Measurements from ENCODE around the gene AKT1.

AKT1 gene

DNA sequence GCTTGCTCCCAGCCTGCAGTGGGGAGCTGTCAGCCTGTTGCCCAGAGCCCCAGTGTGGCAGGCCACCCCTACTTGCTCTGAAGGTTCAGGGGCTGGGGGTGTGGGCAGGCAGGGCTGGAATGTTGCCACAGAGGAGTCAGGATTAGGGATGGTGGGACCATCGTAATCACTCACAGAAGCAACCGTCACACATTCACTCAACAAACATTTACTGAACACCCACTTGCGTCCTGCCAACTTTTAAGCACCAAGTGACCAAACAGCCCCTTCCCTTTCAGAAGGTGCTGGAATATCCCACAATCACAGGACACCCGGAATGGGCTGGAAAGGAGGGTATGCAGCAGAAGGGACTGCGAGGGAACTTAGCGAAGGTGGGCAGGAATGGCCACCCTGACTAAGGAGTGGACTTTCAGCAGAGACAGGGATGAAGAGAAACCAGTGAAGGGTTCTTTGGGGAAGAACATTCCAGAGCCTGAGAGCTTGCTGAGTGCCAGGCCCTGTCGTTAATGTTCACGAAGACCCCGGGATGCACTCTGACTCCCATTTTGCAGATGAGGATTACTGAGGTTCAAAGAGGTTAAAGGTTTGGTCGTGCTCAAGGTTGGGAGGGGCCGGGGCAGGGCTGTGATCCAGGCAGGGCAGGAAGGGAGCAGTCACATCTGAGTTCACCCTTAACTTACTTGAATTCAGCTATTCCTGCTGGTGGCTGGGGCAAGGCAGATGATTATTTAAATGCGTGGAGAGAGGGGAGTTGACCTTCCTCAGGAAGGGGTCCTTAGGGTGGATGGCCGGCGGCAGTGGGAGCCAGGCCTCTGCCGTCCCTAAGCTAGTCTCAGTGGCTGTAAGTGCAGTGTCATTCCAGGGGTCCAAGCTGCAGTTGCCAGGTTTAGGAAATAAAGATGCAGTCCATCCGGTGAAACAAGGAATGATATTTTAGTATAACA lies 3.0 kb upstream of the AKT1 start:
- no peak for DNase-seq

DNA sequence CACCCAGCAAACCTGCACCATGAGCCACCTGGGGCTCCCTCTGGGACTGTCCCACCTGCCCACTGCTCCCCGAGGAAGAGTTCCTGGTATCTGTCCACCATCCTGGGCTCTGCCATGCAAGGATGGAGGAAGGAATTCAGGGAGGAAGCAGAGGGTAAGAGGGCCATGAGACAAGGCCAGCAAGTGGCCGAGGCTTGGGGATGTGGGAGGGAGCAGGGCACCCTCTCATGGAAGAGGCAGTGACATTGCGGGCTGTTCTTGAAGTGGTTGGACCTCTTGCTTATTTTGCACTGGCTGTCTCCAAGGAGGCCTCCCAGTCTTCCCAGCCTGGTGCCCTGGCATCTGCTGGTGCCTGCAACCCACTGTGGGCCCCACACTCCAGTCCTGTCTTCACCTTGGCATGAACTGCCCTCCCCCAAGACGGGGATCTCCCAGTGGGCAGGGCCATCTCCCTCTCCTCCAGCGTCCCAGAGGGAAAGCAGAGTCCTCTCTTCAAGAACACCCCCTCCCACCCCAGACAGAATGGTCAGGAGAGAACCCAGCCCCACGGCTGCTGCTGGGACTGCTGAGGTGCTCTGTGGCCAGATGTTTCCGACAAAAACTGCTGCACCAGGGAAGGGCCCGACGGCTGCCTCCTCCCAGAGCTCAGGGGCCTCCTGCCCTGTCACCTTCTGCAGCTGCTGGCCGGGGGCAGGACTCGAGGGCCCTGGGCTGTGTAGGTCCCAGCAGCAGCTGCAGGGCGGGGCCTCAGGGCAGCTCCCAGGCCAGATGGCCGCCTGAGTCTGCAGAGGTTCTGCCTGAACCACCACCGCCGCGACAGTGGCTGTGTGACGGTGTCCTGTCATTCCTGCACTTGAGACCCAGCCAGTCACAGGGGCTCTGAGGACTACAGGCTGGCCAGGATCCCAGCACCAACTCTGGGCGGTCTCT lies 1.8 kb upstream of the AKT1 start:
- no peak for DNase-seq

DNA sequence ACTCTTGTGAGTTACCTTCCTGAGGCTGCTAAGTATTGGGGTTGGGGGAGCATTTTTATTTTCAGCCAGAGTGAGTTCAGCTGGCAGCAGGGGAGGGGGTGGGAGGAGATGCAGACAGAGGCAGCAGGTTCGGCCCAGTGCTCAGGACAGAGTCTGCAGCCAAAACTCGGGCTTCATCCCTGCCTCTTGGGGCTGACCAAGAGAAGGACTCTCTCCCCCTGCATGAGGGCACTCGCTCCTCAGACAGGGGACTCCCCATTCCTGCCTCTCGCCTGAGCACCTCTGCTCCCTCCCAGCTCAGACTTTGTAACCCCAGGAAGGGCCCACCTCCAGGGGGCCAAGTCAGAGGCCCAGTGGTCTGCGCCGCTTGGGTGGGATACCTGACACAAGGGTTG lies 1.1 kb upstream of the AKT1 start:
- no peak for DNase-seq

DNA sequence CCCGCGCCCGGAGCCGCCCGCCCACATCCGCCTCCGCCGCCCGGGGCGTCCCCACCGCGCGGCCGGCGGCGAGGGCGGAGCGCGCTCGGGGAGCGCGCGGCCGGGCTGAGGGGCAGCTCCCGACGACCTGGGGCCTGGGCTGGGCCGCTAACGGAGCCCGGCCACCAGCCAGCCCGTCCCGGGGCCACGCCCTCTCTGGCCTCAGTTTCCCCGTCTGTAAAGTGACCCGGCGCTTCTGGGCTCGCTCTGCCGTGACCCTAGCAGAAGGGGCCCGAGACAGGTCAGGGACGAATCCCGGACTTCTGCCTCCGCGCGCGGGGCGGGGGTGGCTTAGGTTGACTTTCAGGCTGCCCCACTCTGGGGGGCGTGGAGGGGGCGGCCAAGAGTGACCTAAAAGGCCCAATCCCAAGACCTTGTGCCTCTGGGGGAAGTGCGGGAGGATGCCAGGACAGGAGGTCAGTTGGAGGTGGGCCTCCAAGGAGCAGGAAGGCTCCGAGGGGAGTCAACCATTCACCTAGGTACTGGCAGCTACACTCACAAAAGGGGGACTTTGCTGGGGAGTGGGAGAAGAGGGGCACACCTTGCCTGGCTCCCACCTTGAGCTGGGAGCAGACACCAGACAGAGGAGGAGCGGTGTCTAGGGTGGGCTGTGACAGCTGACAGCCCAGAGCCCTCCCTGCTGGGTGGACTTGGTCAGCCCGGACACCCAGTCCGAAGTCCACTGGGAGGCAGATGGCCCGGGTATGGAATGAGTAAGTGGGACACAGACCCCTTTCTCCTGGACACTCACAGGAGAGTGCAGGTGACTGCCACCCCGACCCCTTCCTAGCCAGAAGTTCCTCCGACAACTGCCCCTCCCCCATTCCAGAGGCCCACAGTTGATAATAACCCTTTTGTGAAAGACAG lies 486 bp upstream of the AKT1 start:
- DNase-seq, result no peak

DNA sequence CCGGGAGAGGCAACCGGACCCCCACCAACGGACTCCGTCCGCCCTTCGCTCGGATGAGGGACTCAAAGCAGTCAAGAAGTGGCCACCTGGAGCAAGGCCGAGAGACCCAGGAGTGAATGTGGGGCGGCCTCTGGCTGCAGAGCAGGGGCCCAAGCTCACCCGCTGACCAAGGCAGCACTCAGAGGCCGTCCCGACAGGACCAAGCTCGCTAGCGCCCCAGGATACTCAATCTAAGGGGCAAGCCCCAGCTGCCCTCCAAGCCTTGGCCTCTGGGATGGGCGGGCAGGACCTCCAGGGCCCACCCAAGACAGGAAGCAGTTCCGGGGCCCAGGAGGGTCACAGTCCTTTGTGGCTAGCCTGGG lies 936 bp downstream of the AKT1 start:
- DNase-seq, result no peak

DNA sequence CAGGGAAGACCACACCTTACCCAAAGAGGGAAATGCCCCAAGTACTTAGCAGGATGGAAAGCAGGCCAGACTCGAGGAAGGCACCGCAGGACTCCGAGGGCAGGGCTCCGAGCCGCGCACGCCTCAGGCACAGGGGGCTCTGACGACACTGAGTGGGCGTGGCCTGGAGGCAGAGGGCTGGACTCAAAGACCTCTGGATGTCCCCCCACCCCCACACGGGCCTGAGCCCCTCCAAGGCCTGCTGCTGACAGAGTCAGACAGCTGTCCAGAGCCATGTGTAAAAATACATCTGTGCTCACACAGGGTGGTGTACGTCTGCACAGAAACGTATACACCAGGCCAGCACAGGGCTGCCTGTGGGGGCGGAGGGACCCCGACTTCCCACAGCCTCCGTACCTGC lies 1.4 kb downstream of the AKT1 start:
- peak; percentile 27 for DNase-seq

DNA sequence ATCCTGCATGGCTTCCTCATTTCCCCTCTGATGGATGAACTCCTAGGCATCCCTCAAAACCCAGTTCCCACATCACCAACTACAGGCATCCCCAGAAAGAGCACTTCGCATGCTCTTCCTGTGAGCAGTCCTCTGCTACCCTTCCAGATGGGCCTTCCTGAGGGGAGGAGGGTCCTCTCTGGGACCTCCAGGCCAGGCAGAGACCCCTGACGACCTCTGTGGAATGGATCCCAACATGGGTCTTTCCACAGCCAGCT lies 1.9 kb downstream of the AKT1 start:
- no peak for DNase-seq

DNA sequence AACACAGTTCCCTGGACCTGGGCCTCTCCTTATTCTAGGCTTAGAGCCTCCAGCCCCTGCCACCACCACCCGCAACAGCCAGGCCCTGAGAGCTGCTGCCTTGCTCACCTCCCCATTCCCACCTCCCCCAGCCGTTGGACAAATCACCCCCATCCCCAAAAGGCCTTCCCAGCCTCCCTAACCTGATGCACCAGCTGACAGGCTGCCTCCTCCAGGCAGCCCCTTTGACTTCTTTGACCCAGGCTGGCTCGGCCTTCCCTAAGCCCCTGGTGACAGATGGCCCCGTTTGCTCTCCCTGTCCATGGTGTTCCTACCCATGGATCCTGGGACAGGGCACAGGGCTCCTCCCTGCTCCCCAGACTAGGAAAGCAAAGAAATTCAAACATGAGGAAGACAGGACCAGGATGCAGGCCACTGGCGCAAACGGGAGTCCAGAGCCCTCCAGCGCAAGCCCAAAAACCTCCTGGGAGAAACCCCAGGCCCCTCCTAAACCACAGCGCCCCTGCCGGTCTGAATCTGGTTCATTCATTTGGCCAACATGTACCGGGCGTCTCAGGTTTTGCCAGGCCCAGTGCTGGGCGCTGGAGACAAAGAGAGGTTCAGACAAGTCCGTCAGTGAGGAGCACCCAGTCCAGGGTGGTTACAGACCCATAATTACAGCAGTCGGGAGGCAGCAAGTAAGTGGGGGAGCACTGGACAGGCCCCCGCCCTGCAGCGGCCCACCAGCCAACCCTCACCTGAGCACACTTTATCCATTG lies 2.4 kb downstream of the AKT1 start:
- DNase-seq, result no peak

DNA sequence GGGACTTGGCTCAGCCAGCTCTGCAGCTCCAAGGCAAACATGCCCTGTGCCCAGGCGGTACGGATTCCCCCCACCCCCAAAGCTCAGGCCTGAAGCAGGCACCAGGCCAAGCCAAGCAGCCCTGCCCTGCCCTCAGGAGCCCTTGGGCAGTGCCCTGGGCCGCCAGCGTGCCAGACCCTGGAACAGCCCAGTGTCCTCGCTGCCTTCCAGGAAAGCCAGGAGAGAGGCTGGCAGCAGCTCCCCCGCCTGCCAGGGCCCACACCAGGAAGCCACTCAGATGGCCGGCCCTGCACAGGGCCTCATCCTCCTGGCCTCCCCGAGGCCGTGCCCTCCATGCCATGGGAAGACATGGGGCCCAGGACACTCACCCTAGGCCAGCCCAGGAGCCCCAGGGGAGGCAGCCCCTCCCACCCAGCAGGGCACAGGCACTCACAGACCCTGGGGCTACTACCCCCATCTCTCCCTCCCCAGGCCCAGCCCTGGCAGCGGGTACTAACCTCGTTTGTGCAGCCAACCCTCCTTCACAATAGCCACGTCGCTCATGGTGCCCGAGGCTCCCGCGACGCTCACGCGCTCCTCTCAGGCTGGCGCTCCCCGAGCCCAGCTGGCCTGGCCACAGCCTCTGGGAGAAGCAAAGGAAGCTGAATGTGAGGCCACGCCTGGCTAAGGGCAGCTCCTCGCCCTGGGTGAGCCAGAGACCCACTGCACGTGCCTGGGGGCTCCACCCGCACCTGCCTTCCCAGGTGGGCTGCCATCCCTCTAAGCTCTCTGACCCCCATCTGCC lies 3.3 kb downstream of the AKT1 start:
- DNase-seq, result no peak

DNA sequence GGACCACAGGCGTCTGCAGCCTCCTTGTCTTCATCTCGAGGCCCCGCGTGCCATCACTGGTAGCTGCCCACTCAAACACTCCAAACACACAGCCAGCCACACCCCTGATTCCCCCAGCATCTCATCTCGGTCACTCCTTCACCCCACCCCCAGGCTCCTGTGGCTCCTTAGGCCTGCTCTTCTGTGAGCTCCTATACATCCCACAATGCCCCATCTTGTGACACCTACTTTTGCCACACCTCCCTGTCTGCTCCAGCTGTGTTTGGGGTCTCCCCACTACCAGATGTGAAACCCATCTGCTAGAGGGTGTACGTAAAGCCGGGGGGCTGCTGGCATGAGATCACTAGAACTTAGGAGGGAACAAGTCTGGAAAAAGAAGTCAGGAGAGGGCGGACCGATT lies 4.1 kb downstream of the AKT1 start:
- no peak for DNase-seq

DNA sequence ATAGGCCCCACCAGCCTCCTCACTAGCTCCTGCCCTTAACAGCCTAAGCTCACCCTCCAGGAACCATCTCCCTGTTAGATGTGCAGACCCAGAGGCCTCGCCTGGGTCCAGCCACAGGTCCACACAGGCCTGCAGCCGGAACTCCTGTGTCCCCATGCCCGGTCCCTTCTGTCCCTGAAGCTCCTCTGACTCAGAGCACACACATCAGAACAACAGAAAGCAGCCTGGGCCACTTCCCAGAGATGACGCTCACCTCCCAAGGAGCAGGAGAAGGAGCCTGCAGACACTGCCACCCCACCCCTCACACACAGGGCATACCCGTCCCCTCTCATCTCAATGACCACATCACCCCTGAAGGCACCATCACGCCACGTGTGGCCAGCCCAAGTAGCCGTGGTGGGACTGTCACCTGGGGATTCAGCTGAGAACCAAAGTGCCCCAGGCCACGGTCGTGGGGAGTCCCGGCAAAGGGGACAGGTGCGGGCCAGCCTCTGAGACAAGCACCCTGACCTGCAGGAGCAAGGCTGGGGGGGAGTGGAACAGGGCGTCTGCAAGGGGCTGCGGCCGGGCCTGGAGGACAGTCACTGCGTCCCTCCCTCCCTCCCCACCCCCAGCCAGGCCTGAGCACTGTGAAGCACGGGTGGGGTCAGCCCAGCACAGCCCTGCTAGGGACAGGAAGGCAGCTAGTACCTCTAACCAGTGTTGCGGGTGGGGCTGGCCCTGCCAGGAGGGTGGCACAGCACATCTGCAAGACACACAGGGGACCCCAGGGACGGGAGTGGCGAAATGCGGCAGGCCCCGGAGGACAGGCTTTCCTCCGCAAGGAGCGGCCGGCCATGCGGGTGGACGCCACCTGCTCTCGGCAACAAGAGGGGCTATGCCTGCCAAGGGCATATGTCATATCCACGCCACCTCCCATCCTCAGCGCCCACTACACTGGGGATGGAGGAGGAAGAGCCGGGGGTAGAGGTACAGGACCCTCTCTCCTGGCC lies 5.5 kb downstream of the AKT1 start:
- no peak for DNase-seq

DNA sequence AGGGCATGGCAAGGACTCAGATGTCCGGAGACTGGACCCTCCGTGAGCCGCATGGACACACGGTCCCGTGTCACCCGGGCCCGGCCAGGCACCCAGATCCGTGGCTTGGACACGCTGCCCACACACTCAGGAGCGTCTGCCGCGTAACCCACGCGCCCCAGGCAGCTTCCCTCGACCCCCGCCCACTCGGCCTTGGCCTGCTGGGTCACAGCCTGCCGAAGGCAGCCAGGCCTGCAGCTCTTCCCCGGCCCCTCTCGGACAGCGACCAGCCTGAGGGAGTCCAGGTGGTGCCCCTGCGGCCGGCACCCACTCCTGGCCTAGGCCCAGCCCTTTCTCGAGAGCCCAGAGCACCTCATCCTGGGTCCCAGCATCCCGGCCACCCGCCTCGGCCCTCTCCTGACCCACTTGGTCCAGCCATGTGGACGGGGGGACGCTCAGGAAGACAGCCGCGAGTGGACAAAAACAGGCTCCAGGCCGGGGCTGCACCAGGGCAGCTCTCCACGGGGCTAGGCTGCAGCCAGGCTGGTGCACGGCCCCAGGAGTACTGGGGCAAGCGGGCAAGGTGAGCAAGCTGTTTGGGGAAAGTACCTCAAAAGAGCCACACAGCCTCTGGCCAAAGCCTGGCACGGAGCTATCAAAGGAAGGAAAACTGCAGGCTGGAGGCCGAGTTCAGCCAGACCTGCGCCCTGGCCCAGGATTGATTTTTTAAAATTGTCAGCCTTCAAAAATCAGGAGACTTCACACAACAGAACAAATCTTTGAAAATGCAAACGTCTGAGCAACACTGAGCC lies 6.5 kb downstream of the AKT1 start:
- DNase-seq, result no peak

DNA sequence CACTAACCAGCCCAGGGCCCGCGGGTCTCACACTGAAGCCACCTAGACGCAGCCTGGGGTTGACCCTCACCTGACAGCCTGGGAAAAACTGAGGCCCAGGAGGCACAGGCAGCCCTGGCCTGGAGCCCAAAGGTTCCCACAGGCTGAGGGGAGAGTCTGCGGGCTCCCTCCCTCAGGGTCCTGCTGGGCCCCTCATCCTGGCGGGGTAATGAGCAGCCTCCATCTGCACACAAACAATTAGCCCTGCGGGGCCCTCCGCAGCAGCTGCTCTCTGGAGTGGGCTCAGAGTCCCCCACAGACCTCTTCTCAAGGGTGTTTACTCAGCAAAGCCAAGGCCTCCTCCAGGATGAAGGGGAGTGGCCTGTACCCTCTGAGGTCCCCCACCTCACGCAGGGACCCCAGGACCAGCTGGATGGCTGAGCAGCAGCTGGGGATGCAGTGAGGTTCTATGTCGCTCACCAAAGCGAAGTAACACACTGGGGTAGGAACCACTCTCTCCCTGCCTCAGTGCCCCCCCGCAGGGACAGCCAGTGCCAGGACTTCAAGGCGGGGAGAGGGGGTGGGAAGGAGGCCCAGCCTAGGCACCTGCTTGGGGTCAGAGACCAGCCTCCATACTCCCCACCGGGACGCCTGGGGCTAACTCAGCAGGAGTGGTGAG lies 7.3 kb downstream of the AKT1 start:
- DNase-seq, result no peak

DNA sequence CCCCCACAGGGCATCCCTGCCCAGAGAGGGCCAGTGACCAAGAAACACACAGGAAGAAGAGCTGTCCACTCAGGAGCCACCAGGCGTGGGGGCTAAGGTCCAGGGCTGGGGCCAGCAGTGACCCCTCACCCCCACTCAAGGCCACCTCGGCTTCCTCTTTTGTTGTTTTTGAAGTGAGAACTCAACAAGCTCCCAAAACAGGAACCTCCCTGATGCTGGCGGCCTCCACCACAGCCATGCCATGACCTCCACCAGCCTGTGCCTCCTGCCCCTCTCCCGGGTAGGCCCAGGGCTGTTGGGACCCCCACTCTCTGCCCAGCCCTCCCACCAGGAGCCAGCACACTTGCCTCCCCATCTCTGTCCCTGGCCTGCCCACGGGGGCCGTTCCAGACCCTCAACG lies 7.8 kb downstream of the AKT1 start:
- DNase-seq, result peak; percentile 63

DNA sequence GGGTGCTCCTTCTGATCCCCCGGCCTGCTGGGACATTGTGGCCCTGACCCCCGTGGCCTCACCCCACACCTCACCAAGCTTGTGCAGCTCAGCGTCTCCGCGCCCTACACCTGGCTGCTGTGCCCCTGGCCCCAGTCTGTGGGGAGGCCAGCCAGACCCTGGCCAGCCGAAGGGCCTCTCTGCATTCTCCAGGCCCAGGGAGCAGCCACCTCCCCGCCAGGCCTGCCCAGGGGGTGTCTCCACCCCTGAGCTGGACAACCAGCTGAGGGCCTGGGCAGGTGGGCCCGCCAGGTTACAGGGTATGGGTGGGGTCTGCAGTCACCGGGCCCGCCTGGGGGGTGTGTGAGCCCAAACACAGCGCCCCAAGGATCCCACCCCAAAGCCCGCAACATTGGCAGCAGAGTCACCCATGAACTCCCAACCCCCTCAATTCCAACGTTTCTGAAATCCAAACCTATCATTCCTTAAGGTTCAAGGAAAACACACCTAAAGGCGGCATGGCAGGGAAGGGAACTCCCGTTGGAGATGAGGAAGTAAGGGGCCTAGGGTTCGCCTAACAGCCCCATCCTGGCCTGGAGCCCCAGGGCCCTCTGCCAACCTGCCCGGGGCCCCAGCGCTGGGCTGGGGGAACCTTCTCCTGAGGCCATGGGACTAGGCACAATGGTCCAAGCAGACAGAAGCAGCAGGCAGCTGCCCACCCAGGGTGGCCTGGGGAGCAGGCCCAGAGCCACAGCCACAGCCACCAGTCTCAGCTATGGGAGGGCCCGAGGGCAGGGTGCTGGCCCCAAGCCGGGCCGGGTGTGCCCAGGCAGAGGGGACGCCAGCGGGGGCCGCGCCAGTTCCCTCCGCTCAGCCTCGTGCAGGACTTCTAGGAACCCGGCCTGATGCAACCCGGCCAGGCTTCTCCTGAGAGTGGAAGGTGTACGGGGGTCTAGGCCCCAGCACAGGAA lies 8.5 kb downstream of the AKT1 start:
- DNase-seq, result no peak

DNA sequence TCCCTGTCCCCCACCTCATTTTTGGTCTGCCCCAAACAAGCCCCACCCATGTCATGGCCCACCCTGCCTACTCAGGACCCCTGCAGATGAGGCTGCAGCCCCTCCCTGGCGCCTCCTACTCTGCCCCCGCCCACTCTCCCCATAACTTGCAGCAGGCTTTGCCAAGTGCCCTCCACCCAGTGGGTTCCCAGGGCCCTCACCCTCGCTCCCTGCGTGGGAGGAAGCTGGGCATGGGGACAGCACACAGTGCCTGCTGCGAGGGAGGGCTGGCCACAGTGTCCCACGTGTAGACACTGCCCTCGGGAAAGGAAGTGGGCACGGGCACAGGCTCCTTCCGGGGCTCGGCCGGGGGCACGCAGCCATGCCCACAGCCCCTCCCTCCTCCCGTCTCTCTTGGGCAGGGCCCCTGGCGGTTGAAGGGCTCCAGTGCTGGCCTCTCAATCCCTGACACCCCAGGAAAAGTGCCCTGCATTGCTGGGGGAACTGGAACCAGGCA lies 9.4 kb downstream of the AKT1 start:
- DNase-seq, result no peak

DNA sequence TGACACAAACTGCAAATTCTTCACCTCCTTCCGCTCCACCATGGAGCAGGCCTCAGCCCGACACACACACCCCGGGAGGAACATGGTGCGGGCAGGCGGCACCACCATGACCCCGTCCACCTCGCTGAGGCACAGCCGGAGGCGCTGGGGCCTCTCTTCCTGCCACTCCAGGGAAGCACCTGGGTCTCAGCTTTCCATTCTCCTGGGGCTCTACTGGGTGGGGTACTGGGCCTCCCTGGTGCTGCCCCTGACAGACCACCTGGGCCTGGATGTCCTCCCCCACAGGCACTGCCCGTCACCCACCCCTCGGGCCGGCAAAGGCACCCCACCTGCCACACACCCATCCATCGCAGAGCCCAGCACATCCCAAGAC lies 9.9 kb downstream of the AKT1 start:
- no peak for DNase-seq
